Measurements from ENCODE around the gene SLC4A3.

- TF ChIP-seq CTCF (tag by site-specific recombination; IDR thresholded peaks at IDR 0.05) (no peak), YY1 (tag by site-specific recombination; IDR thresholded peaks at IDR 0.05) (no peak), KLF7 (tag by site-specific recombination; IDR thresholded peaks at IDR 0.05; ENCODE audit: borderline replicate concordance) (no peak), ZNF121 (tag by site-specific recombination; IDR thresholded peaks at IDR 0.05) (no peak), TCF7L2 (IDR thresholded peaks at IDR 0.05; ENCODE audit: borderline replicate concordance, low read depth, low read length) (no peak), WT1 (tag by site-specific recombination; IDR thresholded peaks at IDR 0.05) (no peak), ZBTB11 (tag by site-specific recombination; conservative IDR thresholded peaks at IDR 0.05; ENCODE audit: low read depth) (no peak), ZNF146 (tag by site-specific recombination; IDR thresholded peaks at IDR 0.05) (no peak), ZSCAN30 (tag by site-specific recombination; IDR thresholded peaks at IDR 0.05) (no peak), ZNF623 (tag by site-specific recombination; IDR thresholded peaks at IDR 0.05) (no peak), REST (tag by site-specific recombination; IDR thresholded peaks at IDR 0.05) (no peak)
Observed at GRCh38 chr2:219681694-219682300, 54.4 kb downstream of the SLC4A3 start.

All from HEK293 (cell line).